Hepatocyte (in vitro differentiated cells): ENCODE data around the gene BUD31.

Experiments
- CTCF ChIP-seq: fragments of 200-600 bp; sonication (generic); IDR thresholded peaks from 2 replicates; pipeline ENCODE4 v1.5.1; 2016; ENCODE audit warnings: antibody characterized with exemption, mild to moderate bottlenecking; ENCODE audit not compliant: poor library complexity
- EZH2phosphoT487 ChIP-seq: fragments of 200-600 bp; sonication (generic); IDR thresholded peaks from one replicate; pipeline ENCODE4 v1.6.1; 2018; ENCODE audit warnings: antibody characterized with exemption, mild to moderate bottlenecking, low read depth, moderate library complexity; ENCODE audit not compliant: unreplicated experiment, severe bottlenecking

- no peak for TF ChIP-seq CTCF
- TF ChIP-seq EZH2phosphoT487, result no peak
Measured at GRCh38 chr7:99465421-99465768, 56.6 kb downstream of the BUD31 start.
